SH-SY5Y (cell line): ENCODE measurements around the gene SRSF8.

Source experiments
- GATA2 ChIP-seq: IDR thresholded peaks from 2 replicates; pipeline ENCODE4 v1.6.1; 2011; ENCODE audit warnings: mild to moderate bottlenecking, low read depth, low read length
- GATA3 ChIP-seq: IDR thresholded peaks from 2 replicates; pipeline ENCODE4 v1.6.1; 2011; ENCODE audit warnings: low read depth, mild to moderate bottlenecking, low read length, moderate library complexity

DNA sequence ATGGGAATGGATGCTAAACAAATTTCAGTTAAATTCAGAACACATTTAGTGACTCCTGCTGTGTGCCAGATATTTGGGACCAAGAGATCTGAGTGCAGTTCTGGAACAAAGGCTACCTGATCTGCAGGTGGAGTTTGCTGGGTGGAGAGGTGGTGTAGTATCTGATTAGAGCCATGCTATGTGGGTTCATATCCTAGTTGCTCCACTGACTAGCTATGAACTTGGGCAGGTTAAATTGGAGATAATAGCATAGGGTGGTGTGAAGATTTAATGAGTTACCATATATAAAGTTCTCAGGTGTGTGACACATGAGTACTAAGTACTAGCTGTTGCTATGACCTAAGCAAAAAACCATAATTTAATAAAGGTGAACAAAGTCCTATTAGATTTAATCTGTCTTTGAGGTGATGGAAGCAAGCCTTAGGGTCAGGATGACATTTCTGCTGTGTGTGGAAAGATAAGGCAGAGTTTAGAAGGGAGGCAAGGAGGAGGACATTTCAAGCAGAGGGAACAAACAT, 25.0 kb downstream of the SRSF8 start:
- TF ChIP-seq GATA2 (no peak), GATA3 (no peak)
